Upper lobe of left lung (tissue), 4 donors: Measurements from ENCODE around the gene CHRNA5.

Source experiments
- EP300 ChIP-seq, 4 donors: sonication (generic); formaldehyde crosslinking; IDR thresholded peaks; one replicate each; pipeline ENCODE4 v1.5.1; 2017; ENCODE audit warnings: antibody characterized with exemption in 4 of 4, control low read depth in 2 of 4
- POLR2A ChIP-seq, 4 donors: fragments of 450-650 bp; IDR thresholded peaks; one replicate each; pipeline ENCODE4 v1.5.1; 2016 to 2017; ENCODE audit warnings: antibody characterized with exemption in 4 of 4, mild to moderate bottlenecking in 2 of 4
- POLR2AphosphoS5 ChIP-seq, 2 donors: sonication (generic); formaldehyde crosslinking; IDR thresholded peaks; one replicate each; pipeline ENCODE4 v1.5.1; 2017; ENCODE audit warnings: antibody characterized with exemption in 2 of 2
- TF ChIP-seq, protein P1 (sequence below), 6 experiments: fragments of 450-650 bp in 4 of 6; fragments of 200-600 bp in 2 of 6; sonication (generic) in 2 of 6; IDR thresholded peaks; one replicate each; pipeline ENCODE4 v1.5.1; 2016 to 2019; ENCODE audit warnings: antibody characterized with exemption in 6 of 6

DNA sequence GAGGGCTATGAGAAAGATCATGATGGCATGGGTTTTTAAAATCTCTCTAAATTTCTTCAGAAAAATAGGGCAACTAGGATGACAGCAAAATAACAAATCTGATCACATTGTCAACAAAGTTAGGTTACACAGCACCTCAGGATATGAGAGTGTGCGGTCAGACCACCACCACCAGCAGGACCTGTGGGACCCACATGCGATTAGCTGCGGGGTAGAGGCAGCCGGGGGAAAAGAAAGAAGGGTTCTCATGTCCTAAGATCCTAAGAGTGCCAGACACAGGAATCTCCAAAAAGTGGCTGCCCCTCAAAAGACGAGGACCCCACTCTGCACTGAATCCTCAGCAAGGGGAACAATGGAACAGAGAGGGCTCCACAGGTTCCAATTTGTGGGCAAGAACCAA, 39.9 kb downstream of the CHRNA5 start:
- TF ChIP-seq, protein P1, sequence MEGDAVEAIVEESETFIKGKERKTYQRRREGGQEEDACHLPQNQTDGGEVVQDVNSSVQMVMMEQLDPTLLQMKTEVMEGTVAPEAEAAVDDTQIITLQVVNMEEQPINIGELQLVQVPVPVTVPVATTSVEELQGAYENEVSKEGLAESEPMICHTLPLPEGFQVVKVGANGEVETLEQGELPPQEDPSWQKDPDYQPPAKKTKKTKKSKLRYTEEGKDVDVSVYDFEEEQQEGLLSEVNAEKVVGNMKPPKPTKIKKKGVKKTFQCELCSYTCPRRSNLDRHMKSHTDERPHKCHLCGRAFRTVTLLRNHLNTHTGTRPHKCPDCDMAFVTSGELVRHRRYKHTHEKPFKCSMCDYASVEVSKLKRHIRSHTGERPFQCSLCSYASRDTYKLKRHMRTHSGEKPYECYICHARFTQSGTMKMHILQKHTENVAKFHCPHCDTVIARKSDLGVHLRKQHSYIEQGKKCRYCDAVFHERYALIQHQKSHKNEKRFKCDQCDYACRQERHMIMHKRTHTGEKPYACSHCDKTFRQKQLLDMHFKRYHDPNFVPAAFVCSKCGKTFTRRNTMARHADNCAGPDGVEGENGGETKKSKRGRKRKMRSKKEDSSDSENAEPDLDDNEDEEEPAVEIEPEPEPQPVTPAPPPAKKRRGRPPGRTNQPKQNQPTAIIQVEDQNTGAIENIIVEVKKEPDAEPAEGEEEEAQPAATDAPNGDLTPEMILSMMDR (IDR thresholded peaks at IDR 0.05) = no peak
- TF ChIP-seq POLR2A (IDR thresholded peaks at IDR 0.05) = no peak
- TF ChIP-seq EP300 (IDR thresholded peaks at IDR 0.05) = no peak
- no peak for TF ChIP-seq POLR2AphosphoS5 (IDR thresholded peaks at IDR 0.05)
